ENCODE results near the gene PLA2G12B. TPM values are rescaled to one million over a fixed set of nuclear protein-coding genes. Genes with fewer than 3 reads are reported as not detected.
"Not testable (repeated sequence)": the region's sequence is repeated elsewhere in the genome, so short reads cannot be mapped to it uniquely, and the experiment has no call there.

Gene PLA2G12B
- total RNA-seq, 1 donor from 2014 or later = 0.05 TPM

DNA sequence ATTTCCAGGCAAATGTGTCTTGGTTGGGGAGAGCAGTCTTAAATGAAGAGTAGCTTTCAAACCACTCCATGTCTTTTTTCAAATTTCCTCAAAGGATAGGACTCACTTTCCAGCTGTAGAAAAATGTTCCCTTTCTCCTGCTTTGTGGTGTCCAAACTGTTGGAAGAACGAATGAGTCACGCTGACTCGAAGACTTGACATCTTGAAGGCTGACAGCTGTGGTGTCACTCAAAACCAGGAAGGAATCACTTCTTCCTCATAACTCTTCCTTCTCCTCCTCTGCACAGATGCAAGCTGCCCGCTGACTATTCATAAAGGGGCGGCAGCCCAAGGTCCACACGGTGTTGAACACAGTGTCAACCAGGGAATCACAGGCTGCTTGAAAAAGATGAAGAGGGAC lies 19.2 kb downstream of the PLA2G12B start:
- peak; percentile 47 for DNase-seq (ENCODE audit: low read depth)

DNA sequence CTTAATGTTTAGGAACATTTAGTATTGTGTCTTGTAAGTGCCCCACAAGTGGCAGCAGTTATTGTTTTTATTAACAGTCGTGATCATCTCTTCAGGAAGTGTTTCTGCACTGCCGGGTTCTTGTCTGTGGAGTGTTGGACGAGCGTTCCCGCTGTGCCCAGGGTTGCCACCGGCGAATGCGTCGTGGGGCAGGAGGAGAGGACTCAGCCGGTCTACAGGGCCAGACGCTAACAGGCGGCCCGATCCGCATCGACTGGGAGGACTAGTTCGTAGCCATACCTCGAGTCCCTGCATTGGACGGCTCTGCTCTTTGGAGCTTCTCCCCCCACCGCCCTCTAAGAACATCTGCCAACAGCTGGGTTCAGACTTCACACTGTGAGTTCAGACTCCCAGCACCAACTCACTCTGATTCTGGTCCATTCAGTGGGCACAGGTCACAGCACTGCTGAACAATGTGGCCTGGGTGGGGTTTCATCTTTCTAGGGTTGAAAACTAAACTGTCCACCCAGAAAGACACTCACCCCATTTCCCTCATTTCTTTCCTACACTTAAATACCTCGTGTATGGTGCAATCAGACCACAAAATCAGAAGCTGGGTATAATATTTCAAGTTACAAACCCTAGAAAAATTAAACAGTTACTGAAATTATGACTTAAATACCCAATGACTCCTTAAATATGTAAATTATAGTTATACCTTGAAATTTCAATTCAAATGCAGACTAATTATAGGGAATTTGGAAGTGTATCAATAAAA lies 22.2 kb downstream of the PLA2G12B start:
- DNase-seq (ENCODE audit: low read depth) = no peak

DNA sequence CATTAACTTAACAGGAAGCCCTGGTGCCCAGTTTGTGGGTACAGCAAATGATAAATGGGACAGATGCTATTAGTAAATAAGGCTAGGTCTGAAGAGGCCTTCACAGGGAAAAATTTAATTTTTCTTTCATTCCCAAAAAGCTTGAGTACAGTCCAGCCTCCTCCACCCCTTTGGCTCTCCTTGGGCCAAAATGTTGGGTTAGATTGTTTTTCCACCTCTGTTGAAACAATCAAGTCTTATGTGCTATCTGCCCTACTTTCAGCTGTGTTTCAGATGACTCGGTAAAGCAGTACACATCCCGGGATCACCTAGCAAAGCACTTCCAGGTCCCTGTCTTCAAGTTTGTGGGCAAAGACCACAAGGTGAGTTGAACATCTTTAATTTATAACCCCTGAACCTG lies 24.3 kb downstream of the PLA2G12B start:
- DNase-seq (ENCODE audit: low read depth) = no peak

DNA sequence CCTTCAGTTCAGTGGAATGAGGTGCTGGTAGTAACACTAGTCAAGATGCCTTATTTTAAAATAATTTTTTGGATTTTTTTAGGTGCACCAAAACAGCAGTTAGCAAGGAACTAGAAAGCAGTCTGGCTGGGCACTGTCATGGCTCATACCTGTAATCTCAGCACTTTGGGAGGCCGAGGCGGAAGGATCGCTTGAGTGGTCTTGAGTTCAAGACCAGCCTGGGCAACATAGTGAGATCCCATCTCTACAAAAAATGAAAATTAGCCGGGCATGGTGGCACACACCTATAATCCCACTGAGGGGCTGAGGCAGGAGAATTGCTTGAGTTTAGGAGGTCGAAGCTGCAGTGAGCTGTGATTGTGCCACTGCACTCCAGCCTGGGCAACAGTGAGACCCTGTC lies 25.8 kb downstream of the PLA2G12B start:
- no peak for DNase-seq (ENCODE audit: low read depth)

DNA sequence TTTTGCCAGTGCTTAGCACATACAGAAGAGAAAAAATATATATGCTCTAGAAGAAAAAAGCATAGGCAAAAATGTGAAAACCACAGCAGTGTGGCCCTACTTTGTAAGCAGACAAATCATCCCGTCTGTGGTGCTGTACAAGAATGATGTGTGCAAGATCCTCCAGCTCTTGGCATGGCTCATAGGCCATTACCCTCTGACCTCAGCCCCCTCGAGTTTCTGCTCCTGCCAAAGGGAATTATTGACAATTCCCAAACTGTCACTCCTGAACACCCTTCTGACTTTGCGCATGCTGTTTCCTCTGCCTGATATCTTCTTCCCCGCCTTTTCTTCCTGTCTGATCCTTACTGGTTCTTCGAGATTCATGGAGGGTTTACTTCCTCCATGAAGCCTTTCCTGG lies 27.1 kb downstream of the PLA2G12B start:
- DNase-seq (ENCODE audit: low read depth) = no peak

DNA sequence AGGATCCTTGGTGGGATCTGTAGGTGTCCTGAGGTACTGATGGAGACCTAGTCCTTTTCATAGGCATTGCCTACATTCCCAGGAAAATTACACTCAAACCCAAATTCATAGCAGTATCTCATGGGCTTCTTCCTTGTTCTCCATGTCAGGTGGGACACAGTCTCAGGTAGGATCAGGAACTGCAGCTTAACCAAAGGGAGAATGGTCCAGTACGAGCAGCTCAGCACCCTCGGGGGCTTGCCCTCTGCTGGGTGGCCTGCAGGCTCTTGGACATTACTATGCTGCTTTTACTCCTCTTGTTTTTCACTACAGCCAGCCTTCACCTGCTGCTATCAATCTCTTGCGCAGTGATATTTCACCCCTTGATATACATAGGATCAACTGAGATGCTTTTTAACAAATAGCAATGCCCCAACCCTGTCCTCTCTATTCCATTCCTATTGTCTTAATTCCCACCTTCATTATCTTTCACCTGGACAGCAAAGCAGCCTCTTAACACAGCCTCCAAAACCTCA lies 28.6 kb downstream of the PLA2G12B start:
- DNase-seq (ENCODE audit: low read depth) = no peak

DNA sequence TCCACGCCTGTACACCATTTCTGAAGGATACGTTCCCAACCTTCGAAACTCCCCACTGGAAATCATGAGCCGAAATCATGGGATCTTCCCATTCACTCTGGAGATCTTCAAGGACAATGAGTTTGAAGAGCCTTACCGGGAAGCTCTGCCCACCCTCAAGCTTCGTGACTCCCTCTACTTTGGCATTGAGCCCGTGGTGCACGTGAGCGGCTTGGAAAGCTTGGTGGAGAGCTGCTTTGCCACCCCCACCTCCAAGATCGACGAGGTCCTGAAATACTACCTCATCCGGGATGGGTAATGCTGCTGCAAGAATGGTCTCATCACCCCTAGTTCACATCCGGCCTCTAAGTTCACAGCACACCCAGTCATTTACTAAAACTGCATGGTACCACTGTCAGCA lies 30.3 kb downstream of the PLA2G12B start:
- DNase-seq (ENCODE audit: low read depth) = no peak

DNA sequence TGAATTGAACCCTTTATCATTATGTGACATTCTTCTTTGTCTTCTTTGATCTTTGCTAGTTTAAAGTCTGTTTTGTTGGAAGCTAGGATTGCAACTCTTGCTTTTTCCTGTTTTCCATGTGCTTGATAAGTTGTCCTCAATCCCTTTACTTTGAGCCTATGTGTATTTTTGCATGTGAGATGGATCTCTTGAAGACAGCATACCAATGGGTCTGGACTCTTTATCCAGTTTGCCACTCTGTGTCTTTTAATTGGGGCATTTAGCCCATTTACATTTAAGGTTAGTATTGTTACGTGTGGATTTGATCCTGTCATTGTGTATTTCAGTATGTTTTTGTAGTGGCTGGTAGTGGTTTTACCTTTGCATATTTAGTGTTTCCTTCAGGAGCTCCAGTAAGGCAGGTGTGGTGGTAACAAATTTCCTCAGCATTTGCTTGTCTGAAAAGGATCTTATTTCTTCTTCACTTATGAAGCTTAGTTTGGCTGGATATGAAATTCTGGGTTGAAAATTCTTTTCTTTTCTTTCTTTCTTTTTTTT lies 33.4 kb downstream of the PLA2G12B start:
- DNase-seq (ENCODE audit: low read depth) = not testable (repeated sequence)

DNA sequence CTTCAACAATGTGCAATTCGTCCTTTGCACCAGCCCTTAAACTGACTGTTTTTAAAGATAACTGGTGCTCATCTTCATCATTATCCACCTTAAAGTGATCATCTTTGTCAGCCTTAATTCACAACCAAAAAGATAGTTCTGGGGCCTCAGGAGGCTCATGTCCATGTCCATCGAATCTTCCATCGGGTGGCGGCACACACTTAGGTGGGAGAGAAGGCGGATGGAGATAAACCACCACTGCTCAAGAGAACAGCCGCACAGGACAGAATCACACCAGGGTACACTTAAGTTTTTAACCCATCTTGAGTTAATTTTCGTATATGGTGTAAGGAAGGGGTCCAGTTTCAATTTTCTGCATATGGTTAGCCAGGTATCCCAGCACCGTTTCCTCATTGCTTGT lies 36.3 kb downstream of the PLA2G12B start:
- DNase-seq (ENCODE audit: low read depth) = no peak

DNA sequence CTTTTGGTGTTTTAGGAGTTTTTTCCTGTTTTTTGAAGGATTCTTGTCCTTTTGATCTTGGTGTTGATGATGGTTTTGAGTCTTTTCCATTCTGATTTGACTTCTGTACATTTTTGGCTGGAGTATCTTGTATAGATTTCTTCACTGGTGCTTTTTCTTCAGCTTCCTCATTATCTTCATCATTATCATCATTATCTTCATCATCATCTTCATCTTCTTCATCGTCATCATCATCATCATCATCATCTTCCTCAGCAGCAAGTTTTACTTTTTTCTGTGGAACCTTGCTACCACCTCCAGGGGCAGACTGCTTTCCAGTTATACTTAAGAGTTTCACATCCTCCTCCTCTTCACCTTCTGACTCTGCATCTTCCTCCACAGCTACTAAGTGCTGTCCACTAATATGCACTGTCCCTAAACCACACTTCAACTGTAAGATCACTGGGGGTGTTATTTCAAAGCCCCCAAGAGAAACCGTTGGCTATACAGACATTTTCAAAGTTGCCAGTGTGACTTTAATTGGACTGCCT lies 36.7 kb downstream of the PLA2G12B start:
- DNase-seq (ENCODE audit: low read depth) = not testable (repeated sequence)

DNA sequence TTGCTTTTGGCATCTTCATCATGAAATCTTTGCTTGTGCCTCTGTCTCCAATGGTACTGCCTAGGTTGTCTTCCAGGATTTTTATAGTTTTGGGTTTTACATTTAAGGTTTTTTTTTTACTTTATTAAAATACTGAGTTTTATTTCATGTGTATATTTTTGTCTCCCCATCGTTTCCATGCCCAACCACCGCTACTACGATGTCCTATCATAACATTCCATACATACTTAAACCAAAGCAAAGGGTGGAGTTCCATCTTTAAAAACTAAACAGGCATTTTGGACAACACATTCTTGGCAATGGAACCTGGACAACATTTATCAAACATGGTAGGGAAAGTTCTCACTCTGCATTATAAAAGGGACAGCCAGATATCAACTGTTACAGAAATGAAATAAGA lies 37.4 kb downstream of the PLA2G12B start:
- not testable (repeated sequence) for DNase-seq (ENCODE audit: low read depth)

DNA sequence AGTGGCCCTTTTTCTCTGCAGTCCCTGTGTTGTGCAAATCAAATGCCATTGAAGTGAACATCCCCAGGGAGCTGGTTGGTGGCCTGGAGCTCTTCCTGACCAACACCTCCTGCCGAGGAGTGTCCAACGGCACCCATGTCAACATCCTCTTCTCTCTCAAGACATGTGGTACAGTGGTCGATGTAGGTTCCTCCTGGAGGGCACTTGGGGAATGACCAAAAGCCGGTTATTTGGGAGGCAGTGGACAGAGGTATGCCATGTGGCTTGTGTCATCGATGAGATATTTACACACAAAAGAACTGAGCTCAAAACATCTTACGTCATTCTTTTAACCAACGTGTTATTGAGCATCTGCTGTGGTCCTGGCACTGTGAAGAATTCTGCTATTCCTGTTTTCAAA lies 41.3 kb downstream of the PLA2G12B start:
- no peak for DNase-seq (ENCODE audit: low read depth)

DNA sequence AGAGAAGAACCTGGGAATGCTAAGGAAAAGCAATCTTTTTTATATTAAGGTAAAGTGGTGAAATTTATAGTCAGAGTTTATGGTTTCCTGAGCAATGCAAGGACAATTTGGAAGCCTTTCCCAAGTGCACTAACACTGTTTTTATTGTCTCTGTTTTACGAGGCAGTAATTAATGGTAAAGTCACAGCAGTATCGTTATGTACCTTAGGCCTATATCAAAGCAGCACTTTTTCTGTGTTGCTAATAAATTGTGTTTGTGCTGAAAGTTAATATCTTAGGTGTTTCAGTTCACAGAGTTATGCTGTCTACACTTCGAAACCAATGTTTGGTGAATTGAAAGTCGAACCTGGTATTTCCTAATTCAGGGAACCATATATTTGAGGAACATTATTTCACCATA lies 41.9 kb downstream of the PLA2G12B start:
- no peak for DNase-seq (ENCODE audit: low read depth)

DNA sequence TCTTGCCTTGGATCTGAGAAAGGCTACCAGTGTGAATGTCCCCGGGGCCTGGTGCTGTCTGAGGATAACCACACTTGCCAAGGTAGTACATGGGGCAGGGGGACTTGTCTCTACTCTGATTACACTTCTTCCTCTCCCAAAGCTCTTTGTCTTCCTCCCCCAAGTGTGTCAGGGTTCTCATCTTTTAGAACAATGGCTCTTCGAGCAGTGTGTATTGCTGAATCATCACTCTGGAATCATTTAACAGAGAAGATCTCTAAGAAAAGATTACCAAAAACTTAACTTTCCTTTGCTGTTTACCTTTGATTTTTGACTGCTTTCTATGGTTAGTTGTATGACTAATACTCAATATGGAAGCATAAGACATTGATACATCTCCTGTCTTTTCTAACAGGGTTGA lies 42.8 kb downstream of the PLA2G12B start:
- peak; percentile 19 for DNase-seq (ENCODE audit: low read depth)

DNA sequence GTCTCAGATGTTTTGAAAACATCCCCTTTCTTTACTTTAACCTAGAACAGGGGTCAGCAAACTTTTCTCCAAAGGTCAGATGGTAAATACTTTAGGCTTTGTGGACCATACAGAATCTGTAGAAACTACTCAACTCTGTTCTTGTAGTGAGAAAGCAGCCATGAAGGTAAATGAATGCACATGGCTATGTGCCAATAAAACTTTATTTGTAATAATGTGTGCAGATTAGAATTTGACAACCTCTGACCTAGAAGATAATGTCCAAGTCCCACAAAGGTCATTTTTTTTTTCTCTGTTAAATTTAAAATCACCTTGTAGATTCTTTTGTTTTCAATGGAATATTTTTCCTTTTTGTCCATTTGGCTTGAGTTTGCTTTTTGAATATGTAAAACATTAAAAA lies 43.9 kb downstream of the PLA2G12B start:
- DNase-seq (ENCODE audit: low read depth) = no peak

DNA sequence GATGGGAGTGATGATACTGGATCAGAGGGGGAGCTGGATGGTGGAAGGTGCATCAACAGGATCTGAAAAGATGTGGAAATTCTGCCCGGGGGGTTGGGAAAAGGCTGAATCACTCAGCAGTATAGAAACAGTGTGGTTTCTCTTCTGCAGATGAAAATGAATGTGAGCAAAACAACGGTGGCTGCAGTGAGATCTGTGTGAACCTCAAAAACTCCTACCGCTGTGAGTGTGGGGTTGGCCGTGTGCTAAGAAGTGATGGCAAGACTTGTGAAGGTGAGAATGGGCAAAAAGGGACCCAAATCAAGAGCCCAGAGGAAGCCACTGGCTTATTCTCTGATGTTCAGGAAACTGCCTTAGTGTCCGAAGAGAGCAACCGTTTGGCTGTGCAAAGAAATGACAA lies 48.2 kb downstream of the PLA2G12B start:
- no peak for DNase-seq (ENCODE audit: low read depth)

DNA sequence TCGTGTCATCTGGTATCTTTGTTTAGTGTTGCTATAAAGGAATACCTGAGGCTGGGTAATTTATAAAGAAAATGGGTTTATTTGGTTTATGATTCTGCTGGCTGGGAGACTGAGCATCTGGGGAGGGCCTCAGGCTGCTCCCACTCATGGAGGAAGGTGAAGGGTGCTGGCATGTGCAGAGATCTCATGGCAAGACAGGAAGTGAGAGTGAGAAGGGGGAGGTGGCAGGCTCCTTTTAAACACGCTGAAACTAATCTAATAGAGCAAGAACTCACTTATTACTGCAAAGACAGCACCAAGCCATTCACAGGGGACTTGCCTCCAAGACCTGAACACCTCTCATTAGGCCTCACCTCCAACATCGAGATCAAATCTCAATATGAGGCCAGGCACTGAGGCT lies 49.8 kb downstream of the PLA2G12B start:
- no peak for DNase-seq (ENCODE audit: low read depth)

DNA sequence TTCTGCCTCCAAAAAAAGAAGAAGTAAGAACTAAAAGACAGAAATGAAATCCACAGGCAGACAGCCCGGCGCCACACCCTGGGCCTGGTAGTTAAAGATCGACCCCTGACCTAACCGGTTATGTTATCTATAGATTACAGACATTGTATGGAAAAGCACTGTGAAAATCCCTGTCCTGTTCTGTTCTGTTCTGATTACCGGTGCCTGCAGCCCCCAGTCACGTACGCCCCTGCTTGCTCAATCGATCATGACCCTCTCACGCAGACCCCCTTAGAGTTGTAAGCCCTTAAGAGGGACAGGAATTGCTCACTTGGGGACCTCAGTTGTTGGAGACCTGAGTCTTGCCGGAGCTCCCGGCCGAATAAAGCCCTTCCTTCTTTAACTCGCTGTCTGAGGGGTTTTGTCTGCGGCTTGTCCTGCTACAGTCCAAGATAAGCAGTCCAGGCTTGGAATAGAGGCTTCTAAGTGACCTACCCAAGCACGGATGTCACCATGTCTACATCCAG lies 50.6 kb downstream of the PLA2G12B start:
- DNase-seq (ENCODE audit: low read depth) = not testable (repeated sequence)

DNA sequence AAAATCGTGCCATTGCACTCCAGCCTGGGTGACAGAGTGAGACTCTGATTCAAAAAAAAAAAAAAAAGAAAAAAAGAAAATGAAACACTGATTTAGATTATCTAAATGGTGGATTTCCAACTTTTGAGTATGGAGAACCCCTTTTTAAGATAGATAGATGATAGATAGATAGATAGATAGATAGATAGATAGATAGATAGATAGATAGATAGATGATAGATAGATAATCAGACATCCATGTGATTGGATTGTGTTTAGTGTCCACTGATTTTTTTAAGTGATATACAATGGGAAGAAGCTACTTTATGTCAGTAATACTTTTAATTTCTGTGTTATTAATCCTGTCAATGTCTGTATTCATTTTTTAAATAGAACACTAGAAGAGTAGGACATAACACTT lies 55.1 kb downstream of the PLA2G12B start:
- DNase-seq (ENCODE audit: low read depth) = no peak

DNA sequence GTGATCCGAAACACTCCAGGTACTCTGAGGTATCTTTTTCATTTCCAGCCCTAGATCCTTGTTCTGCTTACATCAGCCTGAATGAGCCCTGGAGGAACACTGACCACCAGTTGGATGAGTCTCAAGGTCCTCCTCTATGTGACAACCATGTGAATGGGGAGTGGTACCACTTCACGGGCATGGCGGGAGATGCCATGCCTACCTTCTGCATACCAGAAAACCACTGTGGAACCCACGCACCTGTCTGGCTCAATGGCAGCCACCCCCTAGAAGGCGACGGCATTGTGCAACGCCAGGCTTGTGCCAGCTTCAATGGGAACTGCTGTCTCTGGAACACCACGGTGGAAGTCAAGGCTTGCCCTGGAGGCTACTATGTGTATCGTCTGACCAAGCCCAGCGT lies 56.0 kb downstream of the PLA2G12B start:
- DNase-seq (ENCODE audit: low read depth) = no peak

DNA sequence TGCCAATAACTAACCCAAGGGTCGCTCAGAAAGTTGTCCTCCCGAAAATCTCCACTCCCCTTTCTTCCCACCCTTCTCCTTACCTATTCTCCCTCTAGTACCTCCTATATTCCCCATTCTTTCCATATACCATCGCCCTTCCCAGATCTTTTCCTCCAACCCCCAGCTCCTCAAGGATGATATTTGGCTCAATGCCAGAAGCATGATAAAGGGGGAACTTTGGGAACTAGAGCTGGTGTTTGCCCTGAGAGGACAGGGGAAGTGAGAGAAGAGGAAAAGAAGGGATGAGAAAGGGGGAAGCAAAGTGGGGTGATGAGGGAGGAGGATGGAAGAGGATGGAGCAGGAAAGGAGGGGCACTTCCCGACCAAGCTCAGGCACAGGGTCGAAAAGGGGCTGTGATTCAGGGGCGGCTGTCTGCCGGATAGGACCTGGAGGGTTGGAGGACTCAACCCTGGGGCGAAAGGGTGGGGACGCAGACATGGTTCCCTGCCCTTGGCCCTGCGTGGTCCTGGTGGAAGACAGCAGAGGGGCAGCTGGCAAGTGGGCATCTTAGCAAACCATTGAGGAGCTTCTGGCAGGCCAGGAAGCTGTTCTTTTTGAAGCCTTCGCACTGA lies 59.3 kb downstream of the PLA2G12B start:
- DNase-seq (ENCODE audit: low read depth) = no peak

DNA sequence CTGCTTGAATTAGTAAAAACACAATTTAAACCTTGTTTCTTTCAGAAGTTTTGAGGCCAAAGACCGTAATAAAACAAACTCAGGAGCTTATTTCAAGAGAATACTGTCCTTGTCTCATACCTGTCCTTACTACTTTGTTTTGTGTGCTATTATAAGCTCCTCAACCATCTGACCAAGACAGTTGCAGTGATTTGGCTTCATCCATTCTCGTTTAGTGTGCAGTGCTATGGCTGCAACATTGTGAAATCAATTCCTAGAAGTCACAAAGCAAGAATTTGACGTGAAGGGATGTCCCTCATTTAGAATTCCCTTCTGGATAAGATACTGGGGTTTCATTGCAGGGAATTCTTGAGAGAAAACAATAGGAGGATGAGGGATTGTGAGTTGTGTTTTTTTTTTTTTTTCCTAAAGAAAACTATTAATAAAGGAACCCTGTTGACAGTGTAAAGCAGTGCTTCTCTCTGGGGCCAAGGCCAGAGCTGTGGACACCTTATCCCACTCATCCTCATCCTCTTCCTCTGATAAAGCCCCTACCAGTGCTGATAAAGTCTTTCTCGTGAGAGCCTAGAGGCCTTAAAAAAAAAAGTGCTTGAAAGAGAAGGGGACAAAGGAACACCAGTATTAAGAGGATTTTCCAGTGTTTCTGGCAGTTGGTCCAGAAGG lies 61.3 kb downstream of the PLA2G12B start, which contains the start of gene OIT3:
Gene OIT3, plus strand, starts transcription at position 604 of the 663 bp plus-strand sequence. CDS start 60 bp downstream, outside the sequence.
- DNase-seq (ENCODE audit: low read depth) = no peak

All from renal cortical epithelial cell (primary cell).